SK-N-DZ (cell line): ENCODE data around the gene EEF1AKMT3.

Source experiments
- DNase-seq: peaks from one replicate; pipeline ENCODE4 v3.0.0-alpha.2; 2015; ENCODE audit warnings: low spot score

EEF1AKMT3 gene

GRCh38 chr12:57750561-57751431, 21.6 kb upstream of the EEF1AKMT3 start:
- DNase-seq = no peak

- DNase-seq = no peak
Observed at GRCh38 chr12:57751432-57751787, 21.0 kb upstream of the EEF1AKMT3 start.

GRCh38 chr12:57751788-57752667, 20.4 kb upstream of the EEF1AKMT3 start, which contains the start of gene CDK4:
CDK4 (minus strand) TSS chr12:57752310; CDS start chr12:57751717, 593 bp downstream.
- DNase-seq = peak; percentile 100

- DNase-seq = no peak
Observed at GRCh38 chr12:57752668-57753000, 19.8 kb upstream of the EEF1AKMT3 start.

- no peak for DNase-seq
Observed at GRCh38 chr12:57753756-57754337, 18.6 kb upstream of the EEF1AKMT3 start.

- DNase-seq = peak; percentile 81
Observed at GRCh38 chr12:57754411-57755193, 17.8 kb upstream of the EEF1AKMT3 start, which contains the start of gene MARCHF9. MARCHF9 (plus strand) TSS chr12:57755103; CDS start chr12:57755529, 426 bp downstream.

GRCh38 chr12:57755194-57755453, 17.3 kb upstream of the EEF1AKMT3 start:
- no peak for DNase-seq

- no peak for DNase-seq
Observed at GRCh38 chr12:57755454-57756372, 16.7 kb upstream of the EEF1AKMT3 start.

- DNase-seq = peak; percentile 72
Observed at GRCh38 chr12:57756406-57757341, 15.7 kb upstream of the EEF1AKMT3 start.

- DNase-seq = no peak
Observed at GRCh38 chr12:57757771-57758170, 14.6 kb upstream of the EEF1AKMT3 start.

- no peak for DNase-seq
Observed at GRCh38 chr12:57758552-57759359, 13.7 kb upstream of the EEF1AKMT3 start.

- no peak for DNase-seq
Observed at GRCh38 chr12:57759360-57759980, 12.9 kb upstream of the EEF1AKMT3 start.

- no peak for DNase-seq
Observed at GRCh38 chr12:57760347-57760982, 11.9 kb upstream of the EEF1AKMT3 start.

- no peak for DNase-seq
Observed at GRCh38 chr12:57761391-57761998, 10.9 kb upstream of the EEF1AKMT3 start.

- no peak for DNase-seq
Observed at GRCh38 chr12:57762463-57762862, 10.0 kb upstream of the EEF1AKMT3 start.

- DNase-seq = no peak
Observed at GRCh38 chr12:57763881-57764661, 8.3 kb upstream of the EEF1AKMT3 start.
